Esophagus squamous epithelium (tissue), 5 donors: ENCODE measurements around the gene SMR3A. TPM values are rescaled to one million over a fixed set of nuclear protein-coding genes. Genes with fewer than 3 reads are reported as not detected.

Source experiments
- DNase-seq: peaks from one replicate; lab custom pipeline; 2025; lab: John Stamatoyannopoulos, UW
- H3K27ac ChIP-seq, 4 donors: fragments of 200-600 bp; sonication (generic); one replicate each; pipeline ENCODE4 v1.5.1; 2016 to 2019; ENCODE audit warnings: mild to moderate bottlenecking in 1 of 4
- H3K27me3 ChIP-seq, 4 donors: fragments of 200-600 bp; sonication (generic); 1 replicate in 3 of 4; 2 replicates in 1 of 4; pipeline versions ENCODE4 v1.5.1 to v1.6.0; 2017 to 2021; ENCODE audit warnings: antibody characterized with exemption in 1 of 4
- H3K36me3 ChIP-seq, 3 donors: fragments of 200-600 bp; sonication (generic); one replicate each; pipeline ENCODE4 v1.5.1; 2016 to 2019
- H3K4me1 ChIP-seq, 3 donors: fragments of 200-600 bp; sonication (generic); one replicate each; pipeline ENCODE4 v1.5.1; 2017 to 2019
- H3K4me3 ChIP-seq, 4 donors: fragments of 200-600 bp; sonication (generic); 1 replicate in 3 of 4; 2 replicates in 1 of 4; pipeline ENCODE4 v1.5.1; 2016 to 2019; ENCODE audit warnings: mild to moderate bottlenecking in 2 of 4, moderate library complexity in 1 of 4
- H3K9me3 ChIP-seq, 3 donors: fragments of 200-600 bp; sonication (generic); one replicate each; pipeline ENCODE4 v1.5.1; 2016 to 2019
- POLR2A ChIP-seq, 4 donors: fragments of 450-650 bp; IDR thresholded peaks; one replicate each; pipeline ENCODE4 v1.6.1; 2017; ENCODE audit warnings: antibody characterized with exemption in 4 of 4, mild to moderate bottlenecking in 4 of 4, moderate library complexity in 3 of 4
- WGBS, 2 donors: methylation state at CpG; one replicate each; pipeline ENCODE4 v1.1.5; 2018; 5-methylcytosine and 5-hydroxymethylcytosine counted together
- intact Hi-C: fragments of 100-400 bp; cut with DNase I; formaldehyde crosslinking; loops from one replicate; pipeline ENCODE4 v1.15.0; 2022
- total RNA-seq, 4 donors: library from RNA; depleted of rRNA; stranded (reverse); fragments of >200 nt; gene quantifications; one replicate each; pipeline ENCODE4 v1.1.0, GENCODE V29; 2016
- TF ChIP-seq, protein P1 (sequence below), 6 experiments: fragments of 450-650 bp in 4 of 6; fragments of 200-600 bp in 2 of 6; sonication (generic) in 2 of 6; IDR thresholded peaks; one replicate each; pipeline ENCODE4 v1.5.1; 2016 to 2019; ENCODE audit warnings: antibody characterized with exemption in 6 of 6, mild to moderate bottlenecking in 4 of 6, moderate library complexity in 4 of 6
- donor health status: DM: yes; HTN: yes; CAD: no.

Gene SMR3A
- total RNA-seq, 4 donors from 2014 or later = not detected

DNA sequence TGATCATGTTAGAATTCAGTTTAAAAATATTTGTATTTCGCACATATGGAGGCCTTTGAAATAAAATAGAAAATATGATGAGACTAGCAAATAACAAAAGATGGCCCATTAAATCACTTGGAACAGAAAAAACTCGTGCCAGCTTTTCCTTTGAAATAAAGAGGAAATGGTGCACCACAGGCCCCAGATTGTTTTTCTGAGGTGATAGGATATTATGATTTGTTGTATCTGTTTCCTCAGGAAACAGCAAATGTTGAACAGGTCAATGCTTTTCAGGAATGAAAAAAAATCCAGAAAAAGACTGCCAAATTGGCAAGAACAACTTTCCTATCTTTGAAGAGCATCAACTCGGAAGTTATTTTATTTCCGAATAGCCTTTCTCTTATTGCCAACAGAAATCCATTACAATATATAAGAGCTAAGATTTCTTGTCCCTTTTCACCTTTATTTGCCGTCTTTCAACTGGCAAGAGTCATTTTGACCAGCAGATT, 22.2 kb downstream of the SMR3A start, which contains the start of gene SMR3B:
Gene SMR3B, plus strand, starts transcription at position 441 of the 491 bp plus-strand sequence. CDS start 1,380 bp downstream, outside the sequence.
- 63 to 77% methylated on average over 5 of the region's 5 CpGs for WGBS, 2 donors
- Histone ChIP-seq H3K4me1 (no peaks in the 10 kb centered on the region), H3K27me3 (no peaks in the 10 kb centered on the region), H3K9me3 (no peaks in the 10 kb centered on the region), H3K4me3 (no peak within 1 kb of the TSS), H3K27ac (no peak within 1 kb of the TSS), H3K36me3 (no peaks in the 10 kb centered on the region)
- no peak for DNase-seq
- TF ChIP-seq POLR2A (IDR thresholded peaks at IDR 0.05) = no peak
- intact Hi-C loops = no loop called here

DNA sequence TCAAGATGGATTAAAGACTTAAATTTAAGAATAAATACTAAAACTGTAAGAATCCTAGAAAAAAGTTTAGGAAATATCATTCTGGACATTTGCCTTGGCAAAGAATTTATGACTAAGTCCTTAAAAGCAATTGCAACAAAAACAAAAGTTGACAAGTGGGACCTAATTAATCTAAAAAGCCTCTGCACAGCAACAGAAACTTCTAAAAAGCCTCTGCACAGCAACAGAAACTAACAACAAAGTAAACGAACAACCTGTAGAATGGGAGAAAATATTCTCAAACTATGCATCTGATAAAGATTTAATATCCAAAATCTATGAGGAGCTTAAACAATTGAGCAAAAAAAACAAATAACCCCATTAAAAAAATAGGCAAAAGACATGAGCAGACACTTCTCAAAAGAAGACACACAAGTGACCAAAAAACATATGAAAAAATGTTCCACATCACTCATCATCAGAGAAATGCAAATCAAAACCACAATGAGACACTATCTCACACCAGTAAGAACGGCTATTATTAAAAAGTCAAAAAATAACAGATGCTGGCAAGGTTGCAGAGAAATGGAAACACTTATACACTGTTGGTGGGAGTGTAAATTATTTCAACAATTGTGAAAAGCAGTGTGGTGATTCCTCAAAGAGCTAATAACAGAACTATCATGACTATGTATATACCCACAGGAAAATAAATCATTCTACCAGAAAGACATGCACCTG, 31.7 kb downstream of the SMR3A start:
- no peak for DNase-seq
- 48 to 49% methylated on average over 2 of the region's 2 CpGs for WGBS, 2 donors
- no peak for TF ChIP-seq POLR2A (IDR thresholded peaks at IDR 0.05)
- TF ChIP-seq, protein P1, sequence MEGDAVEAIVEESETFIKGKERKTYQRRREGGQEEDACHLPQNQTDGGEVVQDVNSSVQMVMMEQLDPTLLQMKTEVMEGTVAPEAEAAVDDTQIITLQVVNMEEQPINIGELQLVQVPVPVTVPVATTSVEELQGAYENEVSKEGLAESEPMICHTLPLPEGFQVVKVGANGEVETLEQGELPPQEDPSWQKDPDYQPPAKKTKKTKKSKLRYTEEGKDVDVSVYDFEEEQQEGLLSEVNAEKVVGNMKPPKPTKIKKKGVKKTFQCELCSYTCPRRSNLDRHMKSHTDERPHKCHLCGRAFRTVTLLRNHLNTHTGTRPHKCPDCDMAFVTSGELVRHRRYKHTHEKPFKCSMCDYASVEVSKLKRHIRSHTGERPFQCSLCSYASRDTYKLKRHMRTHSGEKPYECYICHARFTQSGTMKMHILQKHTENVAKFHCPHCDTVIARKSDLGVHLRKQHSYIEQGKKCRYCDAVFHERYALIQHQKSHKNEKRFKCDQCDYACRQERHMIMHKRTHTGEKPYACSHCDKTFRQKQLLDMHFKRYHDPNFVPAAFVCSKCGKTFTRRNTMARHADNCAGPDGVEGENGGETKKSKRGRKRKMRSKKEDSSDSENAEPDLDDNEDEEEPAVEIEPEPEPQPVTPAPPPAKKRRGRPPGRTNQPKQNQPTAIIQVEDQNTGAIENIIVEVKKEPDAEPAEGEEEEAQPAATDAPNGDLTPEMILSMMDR (IDR thresholded peaks at IDR 0.05) = no peak
- Histone ChIP-seq H3K4me3 (no peak overlapping the region), H3K36me3 (no peaks in the 10 kb centered on the region), H3K4me1 (no peaks in the 10 kb centered on the region), H3K27me3 (no peaks in the 10 kb centered on the region), H3K27ac (no peak overlapping the region), H3K9me3 (no peaks in the 10 kb centered on the region)
- intact Hi-C loops = no loop called here

DNA sequence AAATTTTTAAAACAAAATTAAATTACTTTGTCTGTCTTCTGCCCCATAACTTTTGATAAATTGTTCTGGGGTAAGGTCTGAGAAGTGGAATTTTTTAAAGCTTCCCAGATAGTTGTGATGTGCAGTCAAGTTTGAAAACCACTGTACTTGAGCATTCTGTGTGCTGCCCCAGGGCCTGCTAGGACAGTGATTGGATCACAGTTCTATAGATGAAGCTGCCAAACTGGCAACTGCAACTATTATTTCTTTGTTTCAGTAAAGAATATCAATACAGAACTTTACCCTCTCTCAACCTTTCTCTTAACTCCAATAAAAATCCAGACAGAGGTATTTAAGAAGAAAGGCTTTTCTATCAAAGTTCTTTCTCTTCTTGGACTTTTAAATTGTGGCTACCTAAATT, 37.0 kb downstream of the SMR3A start, which contains the start of gene OPRPN:
Gene OPRPN, plus strand, starts transcription at position 361 of the 400 bp plus-strand sequence. CDS start 1,346 bp downstream, outside the sequence.
- Histone ChIP-seq H3K27ac (no peak within 1 kb of the TSS), H3K4me3 (no peak within 1 kb of the TSS), H3K27me3 (no peaks in the 10 kb centered on the region), H3K9me3 (no peaks in the 10 kb centered on the region), H3K4me1 (no peaks in the 10 kb centered on the region), H3K36me3 (no peaks in the 10 kb centered on the region)
- TF ChIP-seq POLR2A (IDR thresholded peaks at IDR 0.05) = no peak
- TF ChIP-seq, protein P1 (IDR thresholded peaks at IDR 0.05) = no peak
- intact Hi-C loops = no loop called here
- no peak for DNase-seq

DNA sequence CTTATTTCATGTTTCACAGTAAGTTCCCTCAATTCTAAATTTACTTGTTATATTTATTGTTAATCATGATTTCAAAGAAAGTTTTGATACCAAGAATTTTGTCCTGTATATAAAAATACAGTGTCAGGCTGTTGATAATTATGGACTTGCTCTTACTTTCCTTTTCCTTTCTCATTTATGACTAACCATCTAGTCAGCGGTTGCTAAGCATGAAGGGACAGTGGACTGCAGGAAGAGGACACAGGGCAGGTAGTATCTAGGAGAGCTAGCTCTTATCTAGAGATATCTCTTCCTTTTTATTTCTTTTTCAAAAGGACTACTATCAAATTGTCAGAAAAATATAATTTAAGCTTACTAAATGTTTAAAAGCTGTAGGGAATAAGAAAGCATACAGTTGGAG, 38.8 kb downstream of the SMR3A start:
- no peak overlapping the region for H3K27ac ChIP-seq
- H3K36me3 ChIP-seq = no peaks in the 10 kb centered on the region
- H3K4me1 ChIP-seq = no peaks in the 10 kb centered on the region
- WGBS, 2 donors = 84% methylated on average over 1 of the region's 1 CpG
- intact Hi-C loops = no loop called here
- TF ChIP-seq, protein P1 (IDR thresholded peaks at IDR 0.05) = no peak
- no peak for TF ChIP-seq POLR2A (IDR thresholded peaks at IDR 0.05)
- DNase-seq = no peak
- H3K9me3 ChIP-seq = no peaks in the 10 kb centered on the region
- H3K27me3 ChIP-seq = no peaks in the 10 kb centered on the region
- H3K4me3 ChIP-seq = no peak overlapping the region

DNA sequence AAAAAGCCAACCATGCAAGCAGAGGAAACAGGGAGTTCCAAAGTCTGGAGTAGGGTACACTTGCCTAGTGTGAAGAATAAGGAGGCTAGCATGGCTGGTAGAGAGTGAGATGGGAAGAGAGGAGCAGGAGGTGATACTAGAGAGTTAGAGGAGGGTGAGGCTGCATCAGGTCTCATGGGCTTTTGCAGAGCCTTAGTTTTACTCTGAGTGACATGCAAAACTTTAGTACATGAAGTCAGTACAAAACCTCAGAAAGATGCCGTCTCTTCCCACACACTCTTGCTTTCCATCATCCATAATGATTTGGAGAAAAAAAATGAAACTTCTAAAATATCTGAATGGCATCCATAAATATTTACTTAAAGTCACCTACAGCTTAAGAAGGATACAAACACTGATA, 42.2 kb downstream of the SMR3A start:
- DNase-seq = no peak
- Histone ChIP-seq H3K27me3 (no peaks in the 10 kb centered on the region), H3K4me1 (no peaks in the 10 kb centered on the region), H3K36me3 (no peaks in the 10 kb centered on the region), H3K4me3 (no peak overlapping the region), H3K9me3 (no peaks in the 10 kb centered on the region), H3K27ac (no peak overlapping the region)
- intact Hi-C loops = no loop called here
- 64 to 86% methylated on average over 1 of the region's 1 CpG for WGBS, 2 donors
- TF ChIP-seq, protein P1 (IDR thresholded peaks at IDR 0.05) = no peak
- TF ChIP-seq POLR2A (IDR thresholded peaks at IDR 0.05) = no peak
